NCI-H69 (cell line): Measurements from ENCODE around the gene RASL11B.
"Not testable (repeated sequence)": the region's sequence is repeated elsewhere in the genome, so short reads cannot be mapped to it uniquely, and the experiment has no call there.

Experiments
- DNase-seq: peaks from one replicate; lab custom pipeline; 2025; lab: John Stamatoyannopoulos, UW

Gene RASL11B, protein sequence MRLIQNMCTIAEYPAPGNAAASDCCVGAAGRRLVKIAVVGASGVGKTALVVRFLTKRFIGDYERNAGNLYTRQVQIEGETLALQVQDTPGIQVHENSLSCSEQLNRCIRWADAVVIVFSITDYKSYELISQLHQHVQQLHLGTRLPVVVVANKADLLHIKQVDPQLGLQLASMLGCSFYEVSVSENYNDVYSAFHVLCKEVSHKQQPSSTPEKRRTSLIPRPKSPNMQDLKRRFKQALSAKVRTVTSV

GRCh38 chr4:52861879-52862616 lies at the start of gene RASL11B:
Gene RASL11B, plus strand, starts transcription at chr4:52862317. Its CDS starts 191 bp downstream, at chr4:52862508.
- peak; percentile 91 for DNase-seq

DNA sequence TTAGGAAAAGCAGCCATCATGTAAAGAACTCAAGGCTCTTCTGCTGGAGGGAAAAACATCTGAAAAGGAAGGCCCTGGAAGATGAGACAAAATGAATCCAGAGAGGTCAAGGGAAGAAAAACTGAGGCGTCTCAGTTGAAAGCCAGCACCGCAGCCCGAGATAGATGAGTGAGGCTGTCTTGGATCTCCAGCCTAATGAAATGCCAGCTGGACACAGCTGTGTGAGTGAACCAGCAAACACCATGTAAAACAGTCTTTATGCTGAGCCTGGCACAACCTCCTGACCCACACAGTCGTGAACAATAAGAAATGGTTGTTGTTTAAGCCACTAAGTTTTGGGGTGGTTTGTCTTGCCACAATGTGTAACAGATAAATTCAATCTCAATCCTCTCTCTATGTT lies 48.6 kb upstream of the RASL11B start:
- no peak for DNase-seq

DNA sequence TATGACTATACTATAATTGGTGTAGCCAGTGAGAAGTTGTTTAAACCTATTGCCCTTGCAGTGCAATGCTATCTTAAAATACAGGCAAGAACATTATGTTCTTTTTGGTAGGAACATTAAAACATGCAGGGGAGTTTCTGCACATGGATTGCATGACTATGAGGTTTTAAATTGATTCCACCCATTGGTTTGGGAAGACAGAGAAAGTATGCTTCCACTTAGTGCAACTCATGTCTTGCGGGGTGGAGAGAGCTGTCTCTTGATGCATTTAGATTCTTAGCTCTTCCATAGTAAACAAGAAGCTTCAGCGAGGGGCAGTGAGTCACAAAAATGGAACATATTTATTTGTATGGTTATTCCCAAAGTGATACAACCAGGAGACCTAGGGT lies 39.5 kb upstream of the RASL11B start:
- no peak for DNase-seq

DNA sequence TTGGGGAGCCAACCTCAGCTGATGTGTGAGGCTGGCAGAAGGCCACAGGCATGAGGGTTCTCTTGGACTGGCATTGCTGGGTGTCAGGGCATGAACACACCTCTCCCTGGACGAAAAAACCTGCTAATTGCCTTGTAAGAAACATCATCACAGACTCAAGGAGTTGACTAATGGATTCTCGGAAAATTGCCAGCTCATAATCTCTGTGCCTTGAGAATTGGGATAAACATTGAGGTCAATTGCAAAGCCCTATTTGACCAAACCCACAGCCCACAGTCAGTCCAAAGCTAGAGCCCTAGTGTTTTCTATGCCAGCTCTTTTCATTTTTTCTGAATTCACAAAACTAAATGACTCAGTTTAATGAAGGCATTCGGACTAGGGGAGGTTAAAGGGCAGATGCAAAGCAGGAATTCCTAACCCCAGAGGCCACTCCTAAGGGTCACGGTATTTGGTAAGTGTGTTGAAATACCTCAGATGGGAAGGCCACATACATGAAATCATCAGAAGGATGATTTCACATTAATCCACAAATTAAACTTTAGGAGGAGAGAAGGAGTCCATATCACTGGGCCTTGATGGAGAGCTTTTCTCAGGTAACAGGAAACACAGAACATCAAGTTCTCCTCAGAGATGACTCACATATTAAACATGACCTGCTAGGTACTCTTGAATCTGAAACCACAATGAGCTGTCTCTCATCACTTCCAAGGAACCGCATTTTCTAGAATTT lies 39.0 kb upstream of the RASL11B start:
- no peak for DNase-seq

DNA sequence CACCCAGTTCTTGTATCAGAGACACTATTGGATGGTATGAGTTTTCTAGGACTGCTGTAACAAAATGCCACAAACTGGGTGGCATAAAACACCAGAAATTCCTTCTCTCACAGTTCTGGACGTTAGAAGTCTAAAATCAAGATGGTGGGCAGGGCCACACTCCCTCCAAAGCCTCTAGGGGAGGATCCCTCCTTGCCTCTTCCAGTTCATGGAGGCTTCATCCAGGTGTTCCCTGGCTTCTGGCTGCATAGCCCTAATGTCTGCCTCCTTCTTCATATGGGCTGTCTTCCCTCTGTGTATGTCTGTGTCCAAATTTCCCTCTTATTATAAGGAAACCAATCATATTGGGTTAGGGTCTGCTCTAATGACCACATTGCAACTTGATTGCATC lies 38.4 kb upstream of the RASL11B start:
- DNase-seq: no peak

DNA sequence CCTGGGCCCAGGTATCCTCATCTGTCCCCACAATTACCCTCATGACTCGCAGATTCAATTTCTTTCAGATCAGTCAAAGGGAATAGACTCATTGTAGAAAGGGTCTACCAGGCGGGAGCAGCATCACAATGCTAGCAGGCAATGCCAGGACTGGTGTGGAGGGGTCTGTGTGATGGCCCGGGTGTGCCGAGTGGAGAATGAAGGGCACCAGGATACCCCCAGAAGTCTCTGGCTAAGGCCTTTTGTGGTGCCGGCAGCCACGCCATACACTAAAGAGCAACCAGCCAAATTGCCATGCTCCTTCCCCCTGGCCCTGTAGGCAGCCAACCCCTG lies 37.9 kb upstream of the RASL11B start:
- DNase-seq: no peak

DNA sequence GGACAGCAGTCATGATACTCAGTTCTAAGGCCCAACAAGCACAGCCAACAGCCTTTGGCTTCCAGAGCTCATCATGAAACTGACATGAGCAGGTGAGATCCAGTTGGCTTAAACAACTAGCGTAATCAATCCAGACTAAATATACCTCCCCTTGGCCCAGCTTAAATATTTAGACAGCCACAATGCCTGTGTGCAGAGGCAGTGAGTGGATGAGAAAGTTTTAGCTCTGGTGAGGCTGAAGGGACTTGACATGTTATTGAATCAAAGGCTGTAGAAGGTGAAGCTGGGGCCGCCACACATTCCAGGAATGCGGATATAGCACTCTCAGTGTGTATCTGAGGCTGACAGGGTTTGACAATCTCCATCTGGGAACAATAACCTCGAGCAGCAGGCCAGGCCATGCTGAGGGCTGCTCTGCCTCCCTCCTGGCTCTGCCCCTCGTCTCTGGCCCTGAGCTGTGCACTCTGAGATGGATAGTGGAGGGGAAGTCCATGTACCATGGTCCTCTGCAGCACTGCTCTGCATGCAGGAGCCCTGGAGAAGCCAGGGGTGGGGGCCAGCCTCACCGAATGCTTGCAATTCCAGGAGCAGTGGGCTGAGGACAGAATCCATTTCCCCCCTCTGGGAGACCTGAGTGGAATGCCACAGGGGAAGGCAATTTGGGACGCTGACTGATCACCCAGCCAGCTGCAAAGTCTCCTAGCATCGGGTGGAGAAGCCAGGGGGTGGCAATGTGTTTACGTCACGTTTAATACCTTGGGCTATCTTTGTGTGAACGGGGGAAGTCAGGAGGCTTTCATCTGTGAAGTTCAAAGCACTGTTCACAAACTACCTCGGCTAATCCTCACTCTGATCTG lies 37.3 kb upstream of the RASL11B start:
- DNase-seq: no peak

GRCh38 chr4:52825460-52826090 lies 36.5 kb upstream of the RASL11B start:
- no peak for DNase-seq

GRCh38 chr4:52833941-52834525 lies 28.1 kb upstream of the RASL11B start:
- no peak for DNase-seq

- DNase-seq: not testable (repeated sequence)
Observed at GRCh38 chr4:52834641-52835456, 27.3 kb upstream of the RASL11B start.

DNA sequence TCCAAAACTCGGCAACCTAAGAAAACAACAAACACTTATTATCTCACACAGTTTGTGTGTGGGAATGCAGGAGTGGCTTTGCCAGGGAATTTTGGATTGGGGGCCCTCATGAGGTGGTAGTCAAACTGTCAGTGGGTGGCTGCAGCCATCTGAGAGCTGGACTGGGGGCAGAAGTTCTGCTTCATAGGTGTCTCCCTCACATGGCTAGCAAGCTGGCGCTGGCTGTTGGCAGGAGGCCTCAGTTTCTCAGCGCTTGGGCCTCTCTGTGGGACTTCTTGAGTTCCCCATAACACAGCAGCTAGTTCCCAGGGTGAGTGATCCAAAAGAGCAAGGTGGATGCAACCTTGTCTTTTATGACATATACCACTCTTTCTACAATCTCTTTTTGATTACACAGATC lies 26.0 kb upstream of the RASL11B start:
- DNase-seq: no peak

- DNase-seq: no peak
Observed at GRCh38 chr4:52836678-52837077, 25.4 kb upstream of the RASL11B start.

- peak; percentile 1 for DNase-seq
Observed at GRCh38 chr4:52837716-52838558, 24.2 kb upstream of the RASL11B start.

DNA sequence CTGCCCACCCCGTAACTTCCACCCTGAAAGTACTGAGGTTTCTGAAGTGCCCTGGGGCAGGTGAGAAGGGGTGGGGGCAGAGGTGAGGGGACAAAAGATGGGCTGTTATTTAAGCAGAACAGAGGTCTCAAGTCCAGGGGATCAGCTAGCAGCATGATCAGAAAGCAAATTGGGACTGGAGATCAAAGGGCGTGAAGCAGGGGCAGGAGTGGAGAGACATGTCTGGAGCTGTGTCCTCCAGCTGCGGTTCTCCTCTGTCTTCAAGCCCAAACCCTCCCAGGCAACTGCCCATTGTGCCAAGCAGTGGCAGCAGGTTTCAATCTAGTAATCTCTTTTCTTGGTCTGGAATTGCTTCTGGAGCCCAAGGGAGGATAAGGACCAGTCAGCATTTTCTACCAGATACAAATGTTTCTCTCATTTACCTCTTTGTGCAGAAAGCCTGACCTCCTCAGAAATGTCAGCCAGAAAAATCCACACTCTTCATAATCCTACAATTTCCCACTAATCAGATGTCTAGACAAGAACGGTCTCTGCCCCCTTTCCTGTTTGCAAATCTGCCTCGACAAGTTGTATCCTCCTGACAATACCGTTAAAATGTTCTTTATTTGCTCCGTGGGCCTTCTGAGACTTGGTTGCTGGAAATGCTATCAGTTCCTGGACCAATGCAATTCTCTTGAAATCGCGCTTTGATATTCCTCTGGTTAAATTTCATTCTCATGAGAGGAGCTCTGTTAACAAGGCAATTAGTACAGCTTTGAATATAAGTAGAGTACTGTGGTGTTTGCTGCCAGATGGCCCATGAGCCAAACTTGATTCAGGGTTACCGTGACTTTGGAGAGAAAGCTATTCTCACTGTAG lies 23.2 kb upstream of the RASL11B start:
- DNase-seq: peak; percentile 16

GRCh38 chr4:52840531-52841370 lies 21.4 kb upstream of the RASL11B start:
- DNase-seq: peak; percentile 74

- no peak for DNase-seq
Observed at GRCh38 chr4:52841682-52842456, 20.2 kb upstream of the RASL11B start.

- DNase-seq: no peak
Observed at GRCh38 chr4:52842792-52843191, 19.3 kb upstream of the RASL11B start.
